GM19023 (cell line): ENCODE measurements around the gene LMF1.
"Not testable (repeated sequence)": the region's sequence is repeated elsewhere in the genome, so short reads cannot be mapped to it uniquely, and the experiment has no call there.

Experiments used
- ATAC-seq: cut with Tn5 transposase; IDR thresholded peaks from one replicate; pipeline ENCODE4 v1.9.1; 2021; ENCODE audit warnings: mild to moderate bottlenecking, moderate library complexity; ENCODE audit not compliant: unreplicated experiment

The LMF1 gene

DNA sequence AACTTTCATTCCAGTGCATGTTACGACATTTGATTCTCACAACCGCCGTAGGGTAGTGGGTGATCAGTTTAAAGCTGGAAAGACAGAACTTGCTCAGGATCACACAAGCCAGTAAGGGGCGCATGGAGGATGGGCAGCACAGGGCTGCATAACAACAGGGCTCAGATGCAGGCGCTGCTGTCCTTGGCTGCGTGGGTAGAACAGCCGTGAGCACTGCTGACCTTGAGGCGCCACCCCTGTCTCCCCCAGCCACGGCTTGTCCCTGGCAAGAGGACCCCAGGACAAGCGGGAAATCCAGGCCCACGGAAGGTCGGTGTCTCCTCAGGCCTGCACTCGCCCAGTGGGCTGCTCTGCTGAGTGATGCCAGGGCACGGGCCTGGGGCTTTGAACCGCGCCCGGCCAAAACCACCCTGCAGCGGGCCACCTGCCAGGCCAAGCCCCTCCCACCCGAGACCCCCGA, 84.7 kb downstream of the LMF1 start:
- no peak for ATAC-seq

DNA sequence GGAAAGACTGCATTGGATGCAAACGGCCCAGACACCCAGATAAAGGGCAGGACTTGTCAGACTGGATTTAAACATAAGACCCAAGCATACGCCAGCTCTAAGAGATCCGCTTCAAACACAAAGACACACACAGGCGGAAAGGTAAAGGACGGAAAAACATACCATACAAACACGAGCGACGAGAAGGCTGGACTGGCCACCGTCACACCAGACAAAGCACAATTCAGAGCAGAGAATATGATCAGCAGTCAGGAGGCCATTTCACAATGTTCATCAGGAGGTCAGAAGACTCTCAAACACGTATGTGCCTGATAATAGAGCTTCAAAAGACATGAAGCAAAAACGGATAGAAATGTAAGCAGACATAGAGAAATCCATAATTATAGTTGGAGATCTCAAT, 85.4 kb downstream of the LMF1 start:
- no peak for ATAC-seq

DNA sequence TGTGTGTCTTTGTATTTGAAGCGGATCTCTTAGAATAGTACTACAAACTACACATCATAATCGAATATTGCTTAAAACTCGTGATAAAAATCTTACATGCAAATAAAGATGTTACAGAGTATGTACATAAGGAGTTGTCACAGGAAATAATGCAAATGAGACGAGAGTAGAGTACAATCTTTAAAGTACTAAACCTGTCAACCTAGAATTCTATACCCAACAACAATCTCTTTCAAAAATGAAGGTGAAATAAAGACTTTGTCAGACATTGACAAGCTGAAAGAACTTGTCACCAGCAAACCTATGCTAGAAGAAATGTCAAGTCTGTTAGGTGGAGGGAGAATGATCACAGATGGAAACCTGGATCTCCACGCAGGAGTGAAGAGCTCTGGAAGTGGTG, 86.6 kb downstream of the LMF1 start:
- no peak for ATAC-seq

DNA sequence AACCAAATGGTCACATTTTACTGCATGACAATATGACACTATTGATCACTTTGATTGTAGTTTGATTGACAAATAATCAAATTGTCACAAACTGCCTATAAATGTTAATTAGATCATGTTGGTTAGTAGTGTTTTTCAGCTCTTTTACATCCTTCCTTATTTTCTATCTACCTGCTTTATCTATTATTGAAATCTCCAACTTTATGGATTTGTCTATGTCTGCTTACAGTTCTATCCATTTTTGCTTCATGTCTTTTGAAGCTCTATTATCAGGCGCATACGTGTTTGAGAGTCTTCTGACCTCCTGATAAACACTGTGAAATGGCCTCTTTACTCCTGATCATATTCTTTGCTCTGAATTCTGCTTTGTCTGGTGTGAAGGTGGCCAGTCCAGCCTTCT, 87.0 kb downstream of the LMF1 start:
- ATAC-seq = no peak

DNA sequence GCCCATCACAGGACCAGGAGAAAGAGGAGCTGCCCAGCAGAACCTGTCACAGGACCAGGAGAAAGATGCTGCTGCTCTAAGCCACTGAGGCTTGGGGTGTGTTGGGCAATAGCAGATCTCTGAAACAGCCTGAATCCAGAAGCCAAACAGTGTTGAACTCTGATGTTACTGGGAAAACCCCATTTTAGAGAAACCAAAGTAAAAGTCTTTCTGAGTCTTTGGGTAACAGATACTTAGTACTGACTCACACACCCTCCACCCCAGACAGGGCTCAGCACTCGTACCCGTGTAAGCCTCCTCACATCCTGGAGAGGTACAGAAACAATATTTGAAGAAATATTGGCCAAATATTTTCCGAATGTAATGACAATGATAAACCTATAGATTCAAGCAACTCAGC, 87.4 kb downstream of the LMF1 start:
- no peak for ATAC-seq

DNA sequence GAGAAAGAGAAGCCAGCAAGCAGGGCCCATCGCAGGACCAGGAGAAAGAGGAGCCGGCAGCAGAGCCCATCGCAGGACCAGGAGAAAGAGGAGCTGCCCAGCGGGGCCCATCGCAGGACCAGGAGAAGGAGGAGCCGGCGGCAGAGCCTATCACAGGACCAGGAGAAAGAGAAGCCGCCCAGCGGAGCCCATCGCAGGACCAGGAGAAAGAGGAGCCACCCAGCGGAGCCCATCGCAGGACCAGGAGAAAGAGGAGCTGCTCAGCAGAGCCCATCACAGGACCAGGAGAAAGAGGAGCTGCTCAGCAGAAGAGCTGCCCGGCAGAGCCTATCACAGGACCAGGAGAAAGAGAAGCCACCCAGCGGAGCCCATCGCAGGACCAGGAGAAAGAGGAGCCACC, 88.1 kb downstream of the LMF1 start:
- ATAC-seq = not testable (repeated sequence)

DNA sequence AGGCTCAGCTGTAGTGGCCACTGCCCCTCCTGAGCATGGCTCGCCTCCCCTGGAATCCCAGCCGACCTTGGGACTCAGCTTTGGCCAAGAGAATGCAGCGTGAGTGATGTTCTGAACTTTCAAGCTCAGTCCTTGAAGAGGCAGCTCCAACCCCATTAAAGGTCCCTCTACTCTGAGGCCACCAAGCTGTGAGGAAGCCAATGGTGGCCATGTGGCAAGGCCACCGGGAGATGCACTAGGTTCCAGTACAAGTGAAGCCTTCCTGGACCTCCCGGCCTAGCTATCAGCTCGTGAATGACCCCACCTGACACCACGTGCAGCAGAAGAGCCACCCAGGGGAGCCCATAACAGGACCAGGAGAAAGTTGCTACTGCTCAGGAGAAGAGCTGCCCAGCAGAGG, 88.5 kb downstream of the LMF1 start:
- no peak for ATAC-seq

DNA sequence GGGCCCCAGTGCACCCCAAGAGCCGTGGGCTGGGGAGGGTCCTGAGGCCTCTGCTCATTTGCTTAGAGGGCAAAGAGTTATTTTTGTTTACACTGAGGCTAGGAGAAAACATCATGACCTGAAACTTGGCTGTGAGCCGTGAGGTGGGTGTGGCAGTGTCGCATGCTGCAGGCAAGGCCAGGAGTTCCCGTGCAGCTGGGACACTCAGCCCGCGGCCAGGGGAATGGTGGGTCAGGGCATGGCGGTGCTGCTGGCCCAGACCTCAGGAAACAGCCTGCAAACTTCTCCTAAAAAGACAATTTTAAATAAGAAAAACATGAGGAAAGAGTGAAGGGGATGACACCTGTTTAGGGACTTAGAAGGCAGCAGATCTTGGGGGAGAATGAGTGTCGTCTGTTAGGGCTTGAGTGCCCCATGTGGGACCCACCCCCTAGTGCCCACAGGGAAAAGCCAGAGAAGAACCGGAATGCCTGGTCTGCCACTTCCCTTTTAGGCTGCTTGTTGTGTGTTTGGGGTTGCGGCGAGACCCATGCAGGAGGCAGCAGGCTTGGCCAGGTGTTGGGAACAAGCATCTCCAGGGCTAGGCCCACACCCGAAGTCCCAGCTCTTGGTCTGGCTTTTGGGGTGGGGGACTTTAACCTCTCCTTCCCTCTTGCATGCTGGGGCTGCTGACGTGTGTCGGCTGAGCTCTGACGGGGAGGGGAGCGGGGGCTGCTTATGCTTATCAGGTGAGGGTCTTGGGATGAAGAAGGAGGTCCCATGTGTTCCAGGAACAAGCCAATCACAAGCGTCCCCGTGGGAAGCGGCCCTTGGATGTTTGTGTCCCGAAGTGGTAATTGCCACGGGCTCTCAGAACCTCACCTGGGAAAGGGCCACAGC, 89.3 kb downstream of the LMF1 start:
- no peak for ATAC-seq

DNA sequence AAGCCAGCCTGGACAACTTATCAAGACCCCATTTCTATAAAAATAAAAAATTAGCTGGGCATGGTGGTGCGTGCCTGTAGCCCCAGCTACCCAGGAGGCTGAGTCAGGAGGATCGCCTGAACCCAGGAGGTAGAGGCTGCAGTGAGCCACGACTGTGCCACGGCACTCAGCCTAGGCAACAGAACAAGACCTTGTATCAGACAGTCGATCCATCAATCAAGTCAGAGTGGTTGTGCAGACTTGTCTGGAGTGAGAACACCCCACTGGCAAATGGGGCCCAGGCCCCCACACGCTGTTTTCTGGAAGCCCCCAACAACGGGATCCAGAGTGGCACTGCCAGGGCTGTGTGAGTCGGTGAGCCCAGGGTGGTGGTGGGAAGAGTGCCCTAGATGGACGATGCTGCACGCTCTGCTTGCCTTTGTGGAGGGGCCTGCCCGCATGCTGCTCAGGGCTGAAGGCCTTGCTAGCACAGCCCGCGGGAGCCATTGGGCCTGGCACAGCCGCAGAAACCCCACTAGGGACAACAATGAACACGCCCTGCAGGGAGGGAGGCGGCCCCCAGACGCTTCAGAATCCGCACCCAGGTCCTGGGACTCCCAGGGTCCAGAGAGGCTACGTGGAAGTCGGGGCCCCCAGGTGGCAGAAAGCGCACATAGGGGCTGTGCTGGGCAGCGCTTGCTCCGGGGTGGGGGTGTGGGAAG, 90.2 kb downstream of the LMF1 start:
- ATAC-seq = no peak

DNA sequence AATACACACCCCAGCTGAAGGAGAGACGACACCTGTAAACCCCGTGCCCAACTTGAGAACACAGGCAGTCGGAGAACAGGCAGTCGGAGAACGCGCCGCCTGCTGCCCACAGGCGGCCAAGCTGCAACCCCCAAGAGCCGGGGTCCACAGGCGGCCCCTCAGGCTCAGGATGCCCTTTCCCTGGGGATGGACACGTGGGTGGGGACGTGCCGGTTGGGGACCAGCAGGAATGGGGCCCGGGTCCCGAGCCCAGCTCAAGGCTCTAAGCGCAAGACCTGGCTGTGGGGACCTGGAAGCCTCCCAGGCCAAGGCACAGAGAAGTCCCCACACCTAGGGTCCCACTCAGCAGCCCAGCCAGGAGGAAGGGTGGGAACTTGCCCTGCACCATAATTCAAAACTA, 90.8 kb downstream of the LMF1 start:
- ATAC-seq = no peak

DNA sequence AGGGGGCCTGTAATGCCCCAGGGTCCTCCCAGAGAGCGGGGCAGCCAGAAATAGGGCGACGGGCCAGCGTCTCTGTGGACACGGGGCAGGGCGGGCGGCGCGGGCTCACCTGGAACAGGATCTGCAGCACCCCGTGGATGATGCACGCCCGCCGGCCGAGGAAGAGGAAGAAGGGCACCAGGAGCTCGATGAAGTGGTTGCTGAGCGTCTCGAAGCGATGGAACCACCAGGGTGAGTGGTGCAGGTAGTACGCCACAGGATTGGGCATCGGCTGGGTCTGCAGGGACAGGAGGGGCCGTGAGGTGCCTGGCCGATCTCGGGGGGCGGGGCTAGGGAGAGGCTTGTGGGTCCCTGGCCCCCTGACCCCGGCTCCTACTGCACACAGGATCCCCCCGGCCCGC, 91.3 kb downstream of the LMF1 start:
- no peak for ATAC-seq

DNA sequence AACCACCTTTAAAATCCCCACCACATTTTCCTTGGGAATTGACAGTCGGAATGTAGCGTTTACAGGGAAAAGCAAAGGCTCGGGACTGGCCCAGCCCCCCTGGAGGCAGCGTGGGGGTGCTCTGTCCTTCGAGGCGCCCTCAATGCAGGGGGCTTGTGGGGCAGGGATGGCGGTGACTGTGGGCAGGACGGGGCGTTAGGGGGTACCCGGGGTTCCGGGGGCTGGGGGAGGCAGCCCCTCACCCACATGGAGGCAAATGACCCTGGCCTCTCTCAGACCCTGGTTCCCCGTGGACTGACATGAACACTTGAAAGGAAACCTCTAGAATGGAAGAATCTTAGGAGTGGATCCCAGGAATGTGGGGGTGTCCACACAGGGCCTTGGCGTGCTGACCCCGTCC, 91.9 kb downstream of the LMF1 start:
- no peak for ATAC-seq

DNA sequence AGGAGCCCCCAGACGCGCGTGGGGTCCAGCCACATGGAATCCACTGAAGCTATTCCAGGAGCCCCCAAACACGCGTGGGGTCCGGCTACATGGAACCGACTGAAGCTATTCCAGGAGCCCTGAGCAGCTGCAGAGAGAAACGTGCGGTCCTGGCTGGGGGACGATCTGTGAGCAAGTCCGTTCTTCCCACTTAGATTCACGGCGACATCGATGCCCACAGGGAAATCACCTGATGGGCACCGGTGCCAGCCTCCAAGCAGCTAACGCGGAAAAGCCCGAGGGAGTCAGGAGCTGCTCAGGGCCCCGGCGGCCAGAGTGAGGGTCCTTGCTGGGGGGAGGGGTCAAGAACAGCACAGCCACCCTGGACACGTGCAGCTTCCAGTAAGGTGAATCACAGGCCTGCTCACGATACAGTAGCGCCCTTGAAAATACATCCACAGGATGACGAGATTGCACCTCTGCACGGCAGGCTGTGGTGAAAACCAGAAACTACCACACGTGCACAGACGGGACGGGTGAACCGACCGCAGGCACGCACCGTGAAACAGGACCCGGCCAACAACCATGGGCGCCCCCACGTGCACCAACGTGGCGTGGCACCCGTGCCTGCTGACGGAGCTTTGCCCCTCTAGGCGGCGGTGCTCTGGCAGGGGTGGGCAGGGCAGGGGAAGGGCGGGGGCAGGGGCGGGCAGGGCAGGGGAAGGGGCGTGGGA, 92.6 kb downstream of the LMF1 start:
- no peak for ATAC-seq

DNA sequence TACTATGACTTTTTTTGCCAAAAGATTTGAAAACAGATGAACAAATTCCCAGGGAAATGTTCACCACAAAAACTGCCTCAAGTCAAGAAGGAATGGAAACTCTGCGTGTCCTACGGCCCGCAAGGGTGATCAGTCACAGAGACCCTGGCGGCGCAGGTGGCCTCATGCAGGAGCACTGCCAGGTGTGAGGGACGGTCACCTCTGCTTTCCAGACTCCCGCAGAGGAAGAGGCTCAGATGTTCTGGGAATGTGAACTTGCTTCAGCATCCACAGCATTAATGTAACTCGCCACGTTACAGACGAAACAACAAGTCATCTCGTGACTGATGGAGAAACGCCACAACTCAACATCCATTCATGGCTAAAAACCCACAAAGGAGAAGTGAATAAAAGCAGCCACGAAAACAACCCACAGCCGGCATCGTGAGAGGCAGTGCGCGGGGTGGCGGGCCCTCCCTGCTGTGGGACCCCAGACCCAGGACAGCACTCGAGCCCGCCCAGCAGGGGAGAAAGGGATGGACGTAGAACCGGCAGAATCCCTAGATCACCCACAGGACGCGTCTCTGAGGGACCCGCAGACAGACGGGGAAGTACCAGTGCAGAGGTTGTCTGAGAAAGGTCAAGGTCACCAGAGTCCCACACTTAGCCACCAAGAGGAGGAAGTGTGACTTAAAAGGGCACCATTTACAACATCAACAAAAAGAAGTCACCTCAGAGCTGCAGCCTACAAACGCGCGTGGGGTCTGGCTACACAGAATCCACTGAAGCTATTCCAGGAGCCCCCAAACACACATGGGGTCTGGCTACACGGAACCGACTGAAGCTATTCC, 93.3 kb downstream of the LMF1 start:
- no peak for ATAC-seq

DNA sequence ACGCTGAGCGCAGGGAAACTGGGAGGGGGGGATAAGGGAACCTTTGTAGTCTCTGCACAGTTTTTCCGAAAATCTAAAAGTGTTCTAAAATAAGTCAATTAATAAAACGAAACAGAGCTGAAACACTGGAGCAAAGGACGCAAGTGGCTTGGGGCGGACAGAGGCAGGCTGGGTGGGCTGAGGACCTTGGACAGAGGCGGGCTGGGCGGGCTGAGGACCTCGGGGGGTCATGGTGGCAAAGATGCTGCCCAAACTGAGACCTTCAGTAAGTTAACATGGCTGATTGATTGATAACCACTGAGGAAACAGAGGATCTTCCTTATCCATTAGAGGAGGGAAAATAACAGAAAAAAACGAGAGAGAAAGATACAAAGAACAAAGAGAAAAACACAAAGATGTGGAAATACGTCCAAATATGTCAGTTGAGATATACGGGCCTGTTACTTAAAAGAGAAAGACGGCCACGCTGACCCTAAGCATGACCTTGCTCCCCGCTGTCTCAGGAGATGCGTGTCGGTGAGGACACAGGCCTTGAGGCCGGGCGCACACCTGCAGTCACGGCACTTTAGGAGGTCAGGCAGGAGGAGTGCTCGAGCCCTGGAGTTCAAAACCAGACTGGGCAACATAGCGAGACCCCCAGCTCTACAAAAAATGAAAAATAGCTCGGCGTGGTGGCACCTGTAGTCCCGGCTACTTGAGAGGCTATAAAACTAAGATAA, 94.1 kb downstream of the LMF1 start:
- no peak for ATAC-seq

DNA sequence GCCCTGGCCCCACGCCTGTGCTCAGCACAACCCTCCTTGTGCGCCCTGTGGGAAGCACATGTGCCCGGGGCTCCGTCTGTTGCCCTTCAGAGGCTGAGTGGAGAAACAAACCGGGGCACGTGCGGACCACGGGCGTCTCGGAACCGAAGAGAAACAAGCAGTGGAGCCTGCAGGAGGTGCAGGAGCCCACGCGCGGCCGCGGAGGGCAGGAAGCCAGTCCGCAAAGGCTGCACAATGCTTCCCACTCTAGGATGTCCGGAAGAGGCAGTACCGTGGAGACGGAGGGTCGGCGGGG, 94.8 kb downstream of the LMF1 start:
- ATAC-seq = no peak

DNA sequence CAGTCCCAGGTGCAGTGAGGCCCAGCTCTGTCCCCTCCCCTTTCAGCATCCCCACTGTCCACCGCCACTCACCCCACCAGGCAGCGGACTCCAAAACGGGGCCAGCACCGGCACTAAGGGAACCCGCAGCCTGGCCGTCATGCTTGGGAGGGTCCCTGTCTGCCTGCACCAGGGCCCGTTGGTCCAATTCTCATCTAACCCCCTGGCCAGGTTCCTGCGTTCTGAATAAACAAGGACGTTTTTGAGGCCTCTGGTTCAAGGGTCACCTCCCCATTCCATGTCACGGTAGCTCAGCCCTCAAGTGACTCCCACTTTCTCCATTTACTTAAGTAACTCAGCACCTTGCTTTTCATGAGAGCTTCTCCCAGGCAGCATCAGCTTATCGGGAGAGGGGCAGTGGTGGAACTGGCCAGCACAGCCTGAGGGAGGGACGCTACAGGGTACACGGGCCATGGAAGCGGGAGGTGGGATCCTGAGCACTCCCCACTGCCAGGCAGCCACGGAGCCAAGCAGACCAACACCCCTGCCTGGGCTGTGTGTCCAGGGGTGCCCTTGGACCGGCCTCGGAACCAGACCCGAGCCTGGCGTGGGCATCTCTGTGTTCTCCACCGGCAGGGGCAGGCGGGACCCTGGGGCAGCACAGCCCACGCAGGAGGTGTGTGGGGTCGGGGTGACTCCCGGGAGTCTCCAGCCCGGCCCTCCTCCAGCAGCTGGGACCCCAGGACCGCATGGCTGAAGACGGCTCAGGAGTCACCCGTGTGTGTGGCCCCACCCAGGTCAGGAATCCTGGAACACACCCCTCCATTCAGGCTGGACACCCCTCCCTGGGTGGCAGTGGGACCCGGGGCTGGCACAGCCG, 95.4 kb downstream of the LMF1 start:
- no peak for ATAC-seq

DNA sequence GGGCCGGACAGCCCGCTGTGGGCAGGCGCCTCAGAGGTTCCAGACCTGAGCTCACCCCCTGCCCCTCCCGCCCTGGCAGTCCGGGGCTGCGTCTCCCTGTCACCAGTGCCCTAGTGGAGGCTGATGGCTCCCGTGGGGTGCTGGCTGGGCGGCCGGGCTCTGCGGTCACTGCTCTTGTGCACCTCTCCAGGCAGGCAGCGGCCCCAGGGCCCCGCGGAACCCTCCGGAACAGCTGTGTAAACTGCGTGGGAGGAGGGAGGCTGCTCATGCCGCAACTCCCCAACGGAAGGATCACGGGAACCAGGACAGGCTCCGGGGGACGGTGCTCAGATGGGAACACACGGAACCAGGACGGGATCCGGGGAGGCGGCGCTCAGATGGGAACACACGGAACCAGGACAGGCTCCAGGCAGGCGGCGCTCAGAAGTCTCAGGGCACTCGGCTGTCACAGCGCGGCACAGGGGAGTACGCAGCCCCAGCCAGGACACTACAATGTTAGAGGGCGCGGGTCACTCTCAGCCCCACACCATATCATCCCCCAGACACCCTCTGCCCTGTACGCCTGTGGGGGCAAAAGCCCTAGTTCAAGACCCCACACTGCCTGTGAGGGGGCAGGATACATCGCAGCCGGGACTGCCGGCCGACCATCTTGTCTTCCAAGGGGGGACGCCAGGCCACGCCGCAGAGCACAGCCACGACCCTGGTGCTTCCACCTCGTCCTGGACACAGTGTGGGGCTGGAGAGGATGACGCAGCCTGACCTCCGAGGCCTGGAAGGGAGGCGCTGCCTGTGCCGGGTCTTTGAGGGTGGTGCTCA, 96.2 kb downstream of the LMF1 start:
- no peak for ATAC-seq

DNA sequence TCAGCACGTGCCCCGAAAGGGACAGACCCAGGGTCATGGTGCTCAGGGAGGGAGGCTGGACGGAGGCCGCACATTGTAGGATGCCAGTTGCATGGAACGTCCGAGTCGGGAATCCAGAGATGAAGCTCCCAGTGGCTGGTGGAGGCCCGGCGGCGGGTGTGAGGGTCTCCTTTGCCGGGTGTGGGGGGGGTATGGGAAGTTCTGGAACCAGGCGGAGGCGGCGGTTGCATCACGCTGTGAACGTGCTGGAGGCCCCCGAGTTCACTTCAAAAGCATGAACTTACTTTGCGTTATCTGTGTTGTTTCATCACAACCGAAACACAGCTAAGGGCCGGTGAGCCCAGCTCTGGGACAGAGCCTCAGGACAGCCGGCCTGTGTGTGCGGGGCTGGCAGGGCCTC, 96.9 kb downstream of the LMF1 start:
- ATAC-seq = no peak
